ENCODE results near the gene PTPRN. TPM values are rescaled to one million over a fixed set of nuclear protein-coding genes. Genes with fewer than 3 reads are reported as not detected.

The PTPRN gene
- total and polyA plus RNA-seq, 2 donors (not counting 3 experiments of a cell fraction or from before 2014, with no cell fraction given) = not detected

- CTCF ChIA-PET = interaction anchor here (0.5 to 1.4 kb wide), 3 partner anchors 10 to 42 kb away, joined by 3 to 6 read pairs (median 3); partner anchors contain the start of gene DNAJB2
- Histone ChIP-seq H3K36me3 (ENCODE audit: control insufficient read depth in 2 of 2, extremely low read depth in 1 of 2, insufficient read depth in 2 of 2, low read length in 2 of 2) (no peaks in the 10 kb centered on the region), H3K4me2 (ENCODE audit: insufficient read depth, low read length) (no peak overlapping the region), H3K9me1 (replicated peaks; ENCODE audit: control insufficient read depth, extremely low read depth, insufficient read depth, low read length) (no peaks in the 10 kb centered on the region), H4K20me1 (replicated peaks; ENCODE audit: control insufficient read depth, extremely low read depth, insufficient read depth, low read length) (no peaks in the 10 kb centered on the region), H3K4me1 (ENCODE audit: control insufficient read depth, extremely low read depth, insufficient read depth, low read length) (no peaks in the 10 kb centered on the region), H3K9ac (replicated peaks; ENCODE audit: extremely low read depth, insufficient read depth, low read length) (no peak overlapping the region), H2AFZ (ENCODE audit: low read depth, low read length) (no peak overlapping the region), H3K27ac (ENCODE audit: insufficient read depth, low read depth, low read length) (no peak overlapping the region), H3K27me3 (ENCODE audit: control insufficient read depth in 2 of 2, insufficient read depth in 2 of 2, low read length in 2 of 2) (peaks cover 7 to 12% of the 10 kb centered on the region in 2 experiments), H3K9me3 (replicated peaks; ENCODE audit: control insufficient read depth, insufficient read depth, low read length) (no peaks in the 10 kb centered on the region), H3K4me3 (replicated peaks in 1 of 3; ENCODE audit: insufficient read depth in 1 of 3, low read depth in 1 of 3, low read length in 3 of 3) (no peak overlapping the region), H3K79me2 (ENCODE audit: control insufficient read depth, insufficient read depth, low read length) (no peaks in the 10 kb centered on the region)
- dilution Hi-C loops (cut with MboI; ENCODE audit: extremely low pct_ligation_motif_present, low sequenced_read_pairs) (no loop called here), intact Hi-C loops (cut with micrococcal nuclease) (no loop called here)
- no peak for TF ChIP-seq MYC (IDR thresholded peaks at IDR 0.05; ENCODE audit: low read depth, low read length)
- TF ChIP-seq, protein P1, sequence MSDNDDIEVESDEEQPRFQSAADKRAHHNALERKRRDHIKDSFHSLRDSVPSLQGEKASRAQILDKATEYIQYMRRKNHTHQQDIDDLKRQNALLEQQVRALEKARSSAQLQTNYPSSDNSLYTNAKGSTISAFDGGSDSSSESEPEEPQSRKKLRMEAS (IDR thresholded peaks at IDR 0.05; ENCODE audit: insufficient read depth, insufficient read length) = no peak
- TF ChIP-seq, protein P2, sequence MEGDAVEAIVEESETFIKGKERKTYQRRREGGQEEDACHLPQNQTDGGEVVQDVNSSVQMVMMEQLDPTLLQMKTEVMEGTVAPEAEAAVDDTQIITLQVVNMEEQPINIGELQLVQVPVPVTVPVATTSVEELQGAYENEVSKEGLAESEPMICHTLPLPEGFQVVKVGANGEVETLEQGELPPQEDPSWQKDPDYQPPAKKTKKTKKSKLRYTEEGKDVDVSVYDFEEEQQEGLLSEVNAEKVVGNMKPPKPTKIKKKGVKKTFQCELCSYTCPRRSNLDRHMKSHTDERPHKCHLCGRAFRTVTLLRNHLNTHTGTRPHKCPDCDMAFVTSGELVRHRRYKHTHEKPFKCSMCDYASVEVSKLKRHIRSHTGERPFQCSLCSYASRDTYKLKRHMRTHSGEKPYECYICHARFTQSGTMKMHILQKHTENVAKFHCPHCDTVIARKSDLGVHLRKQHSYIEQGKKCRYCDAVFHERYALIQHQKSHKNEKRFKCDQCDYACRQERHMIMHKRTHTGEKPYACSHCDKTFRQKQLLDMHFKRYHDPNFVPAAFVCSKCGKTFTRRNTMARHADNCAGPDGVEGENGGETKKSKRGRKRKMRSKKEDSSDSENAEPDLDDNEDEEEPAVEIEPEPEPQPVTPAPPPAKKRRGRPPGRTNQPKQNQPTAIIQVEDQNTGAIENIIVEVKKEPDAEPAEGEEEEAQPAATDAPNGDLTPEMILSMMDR (IDR thresholded peaks at IDR 0.05; ENCODE audit: extremely low read depth in 1 of 2, insufficient read depth in 1 of 2, low read depth in 1 of 2, low read length in 2 of 2) = no peak
- TF ChIP-seq POLR2A (IDR thresholded peaks at IDR 0.05; ENCODE audit: low read depth, low read length) = no peak
- TF ChIP-seq JUN (IDR thresholded peaks at IDR 0.05; ENCODE audit: borderline replicate concordance, insufficient read depth, insufficient read length, low read depth) = no peak
- no peak for FAIRE-seq
- POLR2A ChIA-PET = no interaction called here
- DNase-seq (ENCODE audit: low read depth, low spot score) = peak; percentile 32
- BruUV-seq (replicated peaks) = no TSS peak
Measured at GRCh38 chr2:219269362-219270054, 39.7 kb downstream of the PTPRN start.

Data from endothelial cell of umbilical vein (primary cell).